ENCODE measurements around the gene MADD. TPM values are rescaled to one million over a fixed set of nuclear protein-coding genes. Genes with fewer than 3 reads are reported as not detected.

The MADD gene
- total RNA-seq, 1 experiment from 2014 or later: 29.0 TPM

GRCh38 chr11:47244448-47245350, 25.2 kb upstream of the MADD start:
- DNase-seq: no peak
- Histone ChIP-seq H3K27ac (no peak overlapping the region), H3K27me3 (no peaks in the 10 kb centered on the region), H3K4me3 (no peak overlapping the region), H3K4me1 (peaks cover 2% of the 10 kb centered on the region; the same call in 1 of the 2 replicates), H3K9me3 (replicated peaks) (no peaks in the 10 kb centered on the region), H3K36me3 (peaks cover 16% of the 10 kb centered on the region)

- no peak overlapping the region for H3K4me3 ChIP-seq
- DNase-seq: no peak
- no peaks in the 10 kb centered on the region for H3K27me3 ChIP-seq
- no peaks in the 10 kb centered on the region for H3K9me3 ChIP-seq (replicated peaks)
- peaks cover 2% of the 10 kb centered on the region; the same call in 1 of the 2 replicates for H3K4me1 ChIP-seq
- peaks cover 8% of the 10 kb centered on the region for H3K36me3 ChIP-seq
- H3K27ac ChIP-seq: no peak overlapping the region
Observed at GRCh38 chr11:47245611-47246357, 24.1 kb upstream of the MADD start.

- no peaks in the 10 kb centered on the region; the same call in 1 of the 2 replicates for H3K36me3 ChIP-seq
Observed at GRCh38 chr11:47247502-47247901, 22.4 kb upstream of the MADD start.

GRCh38 chr11:47248304-47248663, 21.6 kb upstream of the MADD start:
- no peaks in the 10 kb centered on the region for H3K27me3 ChIP-seq
- DNase-seq: no peak
- no peaks in the 10 kb centered on the region for H3K9me3 ChIP-seq (replicated peaks)

More at GRCh38 chr11:47247502-47247901, 22.4 kb upstream of the MADD start:
- no peak for DNase-seq
- Histone ChIP-seq H3K27me3 (no peaks in the 10 kb centered on the region), H3K4me1 (peaks cover 2% of the 10 kb centered on the region; the same call in 1 of the 2 replicates), H3K27ac (no peak overlapping the region), H3K4me3 (peak overlapping the region; percentile 84; the same call in 1 of the 2 replicates), H3K9me3 (replicated peaks) (no peaks in the 10 kb centered on the region)

GRCh38 chr11:47248664-47249377, 21.1 kb upstream of the MADD start, which contains the start of gene ACP2:
ACP2 (minus strand) TSS chr11:47248814; CDS start chr11:47248789, 25 bp downstream.
- Histone ChIP-seq H3K27me3 (no peaks in the 10 kb centered on the region), H3K4me3 (peak within 1 kb of the TSS; percentile 84), H3K27ac (peak within 1 kb of the TSS; percentile 67), H3K4me1 (peaks cover 2% of the 10 kb centered on the region; the same call in 1 of the 2 replicates), H3K36me3 (no peaks in the 10 kb centered on the region), H3K9me3 (replicated peaks) (no peaks in the 10 kb centered on the region)
- DNase-seq: peak; percentile 93 to 94

More at GRCh38 chr11:47248304-47248663, 21.6 kb upstream of the MADD start:
- Histone ChIP-seq H3K4me3 (peak overlapping the region; percentile 84), H3K27ac (peak overlapping the region; percentile 67), H3K36me3 (no peaks in the 10 kb centered on the region), H3K4me1 (peaks cover 2% of the 10 kb centered on the region; the same call in 1 of the 2 replicates)

GRCh38 chr11:47249378-47249715, 20.6 kb upstream of the MADD start:
- no peaks in the 10 kb centered on the region for H3K27me3 ChIP-seq
- peak overlapping the region; percentile 67 for H3K27ac ChIP-seq

GRCh38 chr11:47251751-47252150, 18.2 kb upstream of the MADD start:
- Histone ChIP-seq H3K27ac (no peak overlapping the region), H3K36me3 (no peaks in the 10 kb centered on the region), H3K4me3 (no peak overlapping the region), H3K9me3 (replicated peaks) (no peaks in the 10 kb centered on the region), H3K27me3 (no peaks in the 10 kb centered on the region), H3K4me1 (peaks cover 12% of the 10 kb centered on the region)
- no peak for DNase-seq

More at GRCh38 chr11:47249378-47249715, 20.6 kb upstream of the MADD start:
- Histone ChIP-seq H3K36me3 (no peaks in the 10 kb centered on the region), H3K4me3 (peak overlapping the region; percentile 84), H3K4me1 (peaks cover 5% of the 10 kb centered on the region; the same call in 1 of the 2 replicates), H3K9me3 (replicated peaks) (no peaks in the 10 kb centered on the region)
- no peak for DNase-seq

GRCh38 chr11:47253660-47254059, 16.3 kb upstream of the MADD start:
- no peaks in the 10 kb centered on the region for H3K27me3 ChIP-seq
- H3K9me3 ChIP-seq (replicated peaks): no peaks in the 10 kb centered on the region
- H3K4me1 ChIP-seq: peaks cover 18% of the 10 kb centered on the region
- no peak for DNase-seq
- H3K27ac ChIP-seq: no peak overlapping the region
- no peaks in the 10 kb centered on the region for H3K36me3 ChIP-seq
- H3K4me3 ChIP-seq: no peak overlapping the region

GRCh38 chr11:47254386-47254785, 15.5 kb upstream of the MADD start:
- H3K4me1 ChIP-seq: peaks cover 21% of the 10 kb centered on the region
- peak in 1 of 2 experiments; percentile 19 for DNase-seq
- no peak overlapping the region for H3K4me3 ChIP-seq
- no peaks in the 10 kb centered on the region for H3K9me3 ChIP-seq (replicated peaks)
- H3K27ac ChIP-seq: no peak overlapping the region
- H3K36me3 ChIP-seq: no peaks in the 10 kb centered on the region
- H3K27me3 ChIP-seq: no peaks in the 10 kb centered on the region

GRCh38 chr11:47256374-47256773, 13.6 kb upstream of the MADD start:
- Histone ChIP-seq H3K27me3 (no peaks in the 10 kb centered on the region), H3K4me3 (no peak overlapping the region), H3K4me1 (peaks cover 21% of the 10 kb centered on the region), H3K36me3 (no peaks in the 10 kb centered on the region), H3K9me3 (replicated peaks) (no peaks in the 10 kb centered on the region), H3K27ac (no peak overlapping the region)
- no peak for DNase-seq

GRCh38 chr11:47257177-47257516, 12.8 kb upstream of the MADD start:
- Histone ChIP-seq H3K36me3 (no peaks in the 10 kb centered on the region), H3K27ac (no peak overlapping the region), H3K9me3 (replicated peaks) (no peaks in the 10 kb centered on the region), H3K27me3 (no peaks in the 10 kb centered on the region), H3K4me1 (peaks cover 21% of the 10 kb centered on the region), H3K4me3 (peak overlapping the region; percentile 48)
- no peak for DNase-seq

- Histone ChIP-seq H3K27ac (no peak within 1 kb of the TSS; the same call in 1 of the 2 replicates), H3K9me3 (replicated peaks) (no peaks in the 10 kb centered on the region), H3K36me3 (no peaks in the 10 kb centered on the region), H3K4me3 (peak within 1 kb of the TSS; percentile 48), H3K4me1 (peaks cover 21% of the 10 kb centered on the region), H3K27me3 (no peaks in the 10 kb centered on the region)
- peak; percentile 81 to 84 for DNase-seq
Observed at GRCh38 chr11:47257517-47258316, 12.2 kb upstream of the MADD start, which contains the start of gene NR1H3. NR1H3 (plus strand) TSS chr11:47257996; CDS start chr11:47259217, 1,221 bp downstream.

- H3K4me3 ChIP-seq: peak overlapping the region; percentile 48
- H3K36me3 ChIP-seq: no peaks in the 10 kb centered on the region
- no peak for DNase-seq
- no peaks in the 10 kb centered on the region for H3K9me3 ChIP-seq (replicated peaks)
- peaks cover 21% of the 10 kb centered on the region for H3K4me1 ChIP-seq
- no peaks in the 10 kb centered on the region for H3K27me3 ChIP-seq
- no peak overlapping the region; the same call in 1 of the 2 replicates for H3K27ac ChIP-seq
Observed at GRCh38 chr11:47258317-47258902, 11.5 kb upstream of the MADD start.
